CD4-positive, alpha-beta T cell treated with Interleukin-12 subunit alpha and Interleukin-12 subunit beta, for 1 hour (primary cell): ENCODE data around the gene NRXN3.
A peak's percentile ranks its signal among the peaks of the same experiment; 100 is the strongest.

Experiments
- DNase-seq: peaks from one replicate; pipeline ENCODE4 v3.0.0-alpha.2; 2020

NRXN3 gene

DNA sequence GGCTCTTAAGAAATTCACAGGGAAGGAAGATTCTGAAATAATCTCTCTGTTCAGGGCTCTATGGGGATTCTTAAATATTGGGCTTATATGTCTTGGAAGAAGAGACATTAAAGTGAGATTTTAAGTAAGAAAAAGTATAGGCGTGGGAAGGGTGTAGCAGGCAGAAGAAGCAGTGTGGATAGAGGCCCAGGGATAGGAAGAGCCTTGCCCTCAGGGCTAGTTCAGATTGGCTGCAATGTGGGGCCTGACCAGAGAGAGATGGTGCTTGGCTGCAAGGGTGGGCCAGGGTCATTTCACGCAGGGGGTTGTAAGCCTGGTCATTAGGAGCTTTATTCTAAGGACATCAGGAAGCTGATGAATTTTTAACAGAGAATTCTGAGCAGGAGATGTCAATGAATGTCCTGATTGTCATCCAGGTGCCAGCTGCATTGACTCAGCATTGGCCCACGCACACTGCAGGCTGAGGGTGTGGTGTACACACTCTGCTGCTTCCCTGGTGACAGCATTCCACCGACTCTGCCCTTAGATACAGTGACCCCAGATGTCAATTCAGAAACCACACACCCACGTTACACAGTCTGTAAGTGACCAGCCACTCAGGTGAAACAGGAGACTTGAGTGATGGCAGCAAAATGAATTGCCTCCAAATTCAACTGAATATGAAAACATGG is 582.5 kb downstream of the NRXN3 start:
- no peak for DNase-seq

DNA sequence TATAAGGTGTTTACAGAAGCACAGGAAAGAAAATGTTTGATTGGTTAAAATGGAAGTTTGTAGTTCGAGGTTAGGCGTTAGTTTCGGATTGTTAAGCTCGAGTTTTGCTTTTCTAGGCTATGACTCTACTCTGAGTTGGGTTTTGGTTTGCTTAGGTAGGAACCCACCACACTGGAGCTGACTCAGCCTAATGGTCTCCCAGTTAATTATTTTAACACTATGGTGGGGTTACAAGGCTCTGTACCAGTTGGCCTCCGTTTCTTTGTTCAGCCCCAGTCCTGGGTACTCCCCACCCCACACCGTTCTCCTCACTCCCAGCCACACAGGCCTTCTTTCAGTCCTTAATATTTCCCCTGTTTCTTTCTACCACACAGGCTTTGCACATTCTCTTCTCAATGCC is 583.9 kb downstream of the NRXN3 start:
- DNase-seq: no peak

DNA sequence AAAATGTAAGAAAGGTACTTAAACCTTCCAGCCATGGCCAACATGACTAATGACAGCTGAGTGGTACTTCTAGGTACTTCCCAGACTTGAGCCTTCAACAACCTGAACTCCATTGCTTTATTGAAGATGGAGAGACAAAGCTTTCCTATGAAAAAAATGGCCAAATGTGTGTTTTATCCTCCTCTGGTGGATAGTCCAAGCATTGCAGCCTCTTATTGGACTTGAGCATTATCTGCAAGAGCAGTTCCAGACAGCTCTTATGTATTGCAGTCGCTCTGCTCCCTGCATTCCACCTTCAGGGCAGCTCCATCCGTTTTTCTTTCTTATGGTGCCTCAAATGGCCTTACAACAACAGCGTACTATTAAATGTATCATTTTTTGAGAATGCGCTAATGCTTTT is 588.2 kb downstream of the NRXN3 start:
- DNase-seq: no peak

DNA sequence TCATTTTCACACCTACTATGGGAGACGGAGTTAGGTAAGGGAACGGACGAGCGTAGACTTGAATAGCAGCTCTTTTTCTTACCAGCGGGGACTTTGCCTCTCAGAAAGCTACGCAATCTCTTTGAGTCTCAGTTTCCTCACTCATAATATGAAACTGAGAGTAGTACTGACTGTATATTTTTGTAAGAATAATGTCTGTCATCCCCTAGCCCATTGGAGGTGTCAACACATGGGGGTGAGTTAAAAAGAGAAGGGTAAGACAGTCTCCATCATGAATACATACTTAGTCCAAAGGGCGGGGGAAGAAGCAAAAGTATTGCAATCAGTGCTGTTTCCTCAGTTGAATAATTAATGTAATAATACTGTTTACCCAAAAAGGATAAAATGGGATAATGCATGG is 592.2 kb downstream of the NRXN3 start:
- DNase-seq: no peak

DNA sequence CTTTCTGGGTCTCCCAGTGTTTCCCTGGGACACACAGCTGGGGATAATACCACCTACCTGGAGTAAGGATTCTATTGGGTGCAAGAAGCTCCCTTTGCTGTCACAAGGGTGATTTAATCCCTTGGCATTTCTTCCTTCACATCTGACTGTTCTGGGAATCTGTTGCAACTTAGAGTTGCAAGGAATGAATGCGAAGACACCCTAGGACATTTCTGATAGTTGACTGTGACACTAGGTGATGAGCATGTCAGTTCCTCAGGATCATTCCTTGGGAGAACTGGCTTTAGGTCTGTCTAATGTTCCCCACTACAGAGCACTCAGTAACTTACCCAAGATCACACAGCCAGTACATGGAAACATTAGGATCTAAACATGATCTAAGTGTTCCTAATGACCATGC is 593.6 kb downstream of the NRXN3 start:
- DNase-seq: no peak

DNA sequence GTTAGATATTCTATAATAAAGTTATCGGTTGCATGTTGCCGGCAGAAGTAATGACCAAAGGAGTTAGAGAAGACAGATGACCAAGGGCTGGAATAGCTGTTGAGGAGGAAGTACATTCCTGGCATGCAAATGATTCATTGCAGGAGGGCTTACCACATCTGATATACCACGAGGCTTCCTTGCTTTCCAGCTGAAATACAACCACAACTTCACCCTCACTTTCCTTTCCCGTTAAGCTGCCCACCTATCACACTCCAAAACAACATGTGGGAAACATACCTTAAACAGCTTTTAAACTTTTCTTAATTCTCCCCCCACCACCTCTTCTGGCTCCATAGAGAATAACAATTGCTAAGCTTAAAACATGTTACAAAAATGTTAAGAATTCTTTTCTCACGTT is 594.1 kb downstream of the NRXN3 start:
- no peak for DNase-seq

DNA sequence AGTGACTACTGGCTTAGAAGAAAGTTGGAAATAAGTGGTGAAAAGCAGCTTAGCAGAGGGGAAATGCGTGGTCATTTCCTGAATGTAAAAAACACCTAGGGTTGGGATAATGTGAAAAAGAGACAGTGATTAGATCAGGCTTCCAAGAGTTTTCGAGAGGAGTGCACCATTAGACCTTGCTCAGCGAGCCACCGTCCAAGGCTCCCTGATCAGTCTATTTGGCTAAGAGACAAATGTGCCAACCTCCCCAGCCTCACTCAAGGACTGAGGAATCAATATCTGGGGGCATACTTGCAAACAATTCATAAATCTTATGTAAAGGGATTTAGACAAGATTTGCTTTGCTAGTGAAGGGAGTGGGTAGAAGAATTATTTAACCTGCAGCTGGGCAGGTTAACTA is 594.5 kb downstream of the NRXN3 start:
- DNase-seq: no peak

DNA sequence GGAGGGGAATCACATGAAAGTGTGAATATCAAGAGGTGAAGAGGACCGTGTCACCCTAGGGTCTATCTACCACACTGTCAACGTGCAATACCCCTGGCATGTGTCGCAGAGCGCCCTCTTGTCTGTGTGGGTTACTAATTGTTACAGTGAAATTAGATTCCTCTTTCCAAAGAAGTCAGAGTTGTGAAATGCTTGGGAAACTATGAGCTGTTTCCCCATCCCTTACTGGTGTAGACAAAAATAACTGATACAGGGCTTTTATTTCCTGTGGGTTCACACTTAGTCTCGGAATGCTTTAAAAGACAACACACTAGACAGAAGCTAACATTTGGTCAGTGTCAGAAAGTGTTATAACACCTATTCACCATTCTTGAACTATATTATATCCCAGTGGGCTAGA is 597.3 kb downstream of the NRXN3 start:
- DNase-seq: no peak

DNA sequence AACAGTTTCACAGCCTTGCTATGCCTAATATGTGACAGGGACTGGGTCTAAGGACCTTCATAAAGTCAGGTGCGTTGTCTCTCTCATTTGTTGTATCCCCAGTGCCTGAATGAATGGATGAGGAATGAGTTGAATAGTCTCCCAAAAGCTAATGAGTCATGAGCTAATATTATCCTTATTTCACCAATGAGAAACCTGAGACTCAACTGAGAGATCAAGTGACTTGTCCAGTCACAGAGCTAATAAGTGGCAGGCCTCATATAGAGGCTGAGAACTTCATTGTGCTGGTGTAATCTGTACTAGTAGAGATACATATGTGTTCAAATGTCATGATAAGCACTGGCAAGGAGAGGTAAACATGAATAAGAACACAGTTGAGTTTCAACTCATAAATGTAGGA is 612.4 kb downstream of the NRXN3 start:
- DNase-seq: no peak

DNA sequence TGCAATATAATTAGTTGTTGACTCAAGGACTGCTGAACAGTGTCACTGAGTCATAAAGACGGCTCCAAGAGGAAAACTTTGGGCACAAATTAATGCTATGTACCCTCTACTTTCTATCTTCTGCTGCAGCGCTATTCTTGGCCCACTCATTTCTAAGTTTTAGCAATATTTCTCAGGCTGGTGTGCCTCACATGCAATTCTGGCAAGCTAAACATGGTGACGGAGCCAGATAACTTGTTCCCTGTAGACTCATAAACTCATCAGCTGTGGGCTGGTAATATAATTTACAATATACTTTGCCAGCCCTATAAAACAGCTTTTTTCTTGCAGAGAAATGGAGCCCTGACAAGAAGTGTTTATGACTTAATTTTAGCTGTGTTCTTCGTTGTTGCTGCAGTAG is 615.1 kb downstream of the NRXN3 start:
- no peak for DNase-seq

DNA sequence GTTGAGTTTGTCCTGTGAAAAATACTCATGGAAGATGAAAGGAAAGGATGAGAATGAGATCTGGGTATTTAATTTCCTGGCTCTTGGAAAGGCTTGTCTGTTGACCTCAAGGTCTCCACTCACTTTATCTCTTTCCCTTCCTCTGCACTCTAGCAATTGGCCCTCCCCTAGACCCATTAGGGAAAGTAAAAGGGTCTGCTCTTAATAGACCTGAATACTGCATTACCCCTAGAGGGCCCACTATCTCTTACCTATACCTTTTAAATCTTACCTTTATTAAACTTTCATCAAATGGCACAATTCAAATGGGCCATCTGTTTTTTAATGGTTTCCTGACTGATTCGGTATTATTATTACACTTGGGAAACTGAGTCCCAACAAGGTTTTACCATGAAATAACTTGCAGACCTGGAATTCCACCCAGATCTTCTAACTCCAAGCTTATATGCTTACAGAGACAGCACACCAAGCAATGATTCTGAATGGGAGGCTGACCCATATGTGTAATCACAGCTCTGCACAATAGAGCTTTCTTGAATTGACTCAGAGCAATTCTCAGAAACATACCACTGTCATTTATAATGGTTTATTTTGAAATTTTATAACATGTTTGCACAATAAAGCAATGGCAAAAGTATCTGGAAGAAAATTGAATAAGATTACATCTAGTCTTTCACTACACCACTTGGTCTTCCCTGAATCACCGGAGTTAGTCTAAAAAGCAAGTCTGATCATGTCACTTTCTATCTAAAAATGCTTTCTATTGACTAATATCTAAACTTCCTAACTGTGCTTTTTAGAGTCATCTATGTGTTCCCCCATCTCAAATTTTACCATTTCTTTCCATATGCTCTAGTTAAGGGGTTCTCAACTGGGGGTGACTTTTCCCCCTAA is 618.5 kb downstream of the NRXN3 start:
- no peak for DNase-seq

DNA sequence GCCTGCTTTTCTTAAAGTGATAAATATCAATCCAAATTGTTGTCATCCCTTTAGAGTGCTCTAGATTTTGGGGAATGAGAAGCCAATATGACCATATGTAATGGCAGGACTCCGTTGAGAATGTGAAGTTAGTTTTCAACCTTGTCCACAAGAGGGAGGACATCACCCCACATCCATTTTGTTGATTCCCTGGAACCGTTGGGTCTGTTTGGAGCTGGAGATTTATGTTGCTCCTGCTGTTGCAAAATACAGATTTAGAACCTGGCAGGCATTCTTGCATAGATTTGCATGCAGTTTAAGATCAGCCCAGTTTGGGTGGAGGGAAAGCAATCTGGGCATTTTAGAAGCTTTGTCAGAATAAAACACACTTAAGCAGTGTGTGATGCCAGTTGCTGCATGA is 620.1 kb downstream of the NRXN3 start:
- no peak for DNase-seq

DNA sequence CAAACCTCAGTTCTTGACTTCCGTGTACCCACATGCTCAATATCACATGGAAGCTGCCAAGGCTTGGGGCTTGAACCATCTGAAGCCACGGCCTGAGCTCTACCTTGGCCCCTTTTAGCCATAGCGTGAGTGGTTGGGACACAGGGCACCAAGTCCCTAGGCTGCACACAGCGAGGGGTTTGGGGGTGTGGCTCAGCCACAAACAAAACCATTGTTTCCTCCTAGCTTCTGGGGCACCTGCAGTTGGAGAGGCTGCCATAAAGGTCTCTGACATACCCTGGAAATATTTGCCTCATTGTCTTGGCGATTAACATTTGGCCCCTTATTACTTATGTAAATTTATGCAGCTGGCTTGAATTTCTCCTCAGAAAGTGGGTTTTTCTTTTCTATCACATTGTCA is 628.6 kb downstream of the NRXN3 start:
- DNase-seq: no peak

DNA sequence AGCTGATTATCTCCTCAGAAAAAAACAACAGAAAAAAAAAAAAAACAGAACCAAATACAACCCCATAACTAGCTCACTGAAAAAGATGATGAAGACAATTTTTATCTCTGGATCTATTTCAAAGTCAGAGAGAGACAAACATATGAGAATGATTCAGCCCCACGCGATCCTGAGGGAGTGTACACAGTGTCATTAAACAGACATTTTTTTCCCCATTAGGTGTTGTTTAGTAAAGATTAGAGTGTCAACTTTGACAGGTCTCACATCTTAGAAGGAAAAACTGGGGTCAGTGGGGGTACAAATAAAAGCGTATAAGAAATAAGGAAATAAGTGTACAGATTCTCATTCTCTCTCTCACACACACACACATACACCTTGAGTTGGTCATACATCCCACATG is 635.4 kb downstream of the NRXN3 start:
- DNase-seq: no peak

DNA sequence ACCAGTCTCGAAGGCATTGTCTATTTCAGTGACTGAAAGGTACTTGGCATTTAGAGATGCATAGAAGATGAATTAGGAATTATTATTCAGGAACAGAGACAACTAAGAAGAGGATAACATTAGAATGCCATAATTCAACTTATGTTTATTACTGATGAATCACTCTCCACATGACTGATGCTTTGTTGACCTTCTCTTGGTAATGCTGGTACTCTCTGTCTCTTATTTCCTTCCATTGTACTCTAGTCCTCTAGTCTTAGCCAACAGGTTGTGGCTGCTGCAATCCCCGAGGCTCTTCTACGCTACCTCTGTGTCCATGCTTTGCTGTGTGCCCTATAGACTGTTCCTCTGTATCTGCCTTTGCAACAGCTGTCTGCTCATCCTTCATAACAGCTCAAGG is 652.9 kb downstream of the NRXN3 start:
- no peak for DNase-seq

DNA sequence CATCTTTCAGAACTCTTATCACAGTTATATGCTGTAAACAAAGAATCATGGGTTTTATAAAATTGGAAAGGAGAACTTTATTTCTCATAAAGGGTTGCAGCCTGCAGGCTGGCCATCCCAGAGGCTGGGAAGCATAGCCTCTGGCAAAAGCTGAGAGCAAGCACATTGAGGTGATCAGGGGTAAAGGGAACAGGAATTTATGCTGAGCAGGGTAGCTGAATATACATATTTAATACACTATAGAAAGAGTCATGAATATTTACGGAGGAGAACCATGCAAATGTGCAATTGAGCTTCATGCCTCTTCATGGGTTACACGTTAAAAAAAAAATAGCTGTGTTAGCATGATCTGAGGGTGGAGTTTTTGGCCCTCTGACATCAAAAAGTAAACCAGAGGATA is 653.3 kb downstream of the NRXN3 start:
- no peak for DNase-seq

DNA sequence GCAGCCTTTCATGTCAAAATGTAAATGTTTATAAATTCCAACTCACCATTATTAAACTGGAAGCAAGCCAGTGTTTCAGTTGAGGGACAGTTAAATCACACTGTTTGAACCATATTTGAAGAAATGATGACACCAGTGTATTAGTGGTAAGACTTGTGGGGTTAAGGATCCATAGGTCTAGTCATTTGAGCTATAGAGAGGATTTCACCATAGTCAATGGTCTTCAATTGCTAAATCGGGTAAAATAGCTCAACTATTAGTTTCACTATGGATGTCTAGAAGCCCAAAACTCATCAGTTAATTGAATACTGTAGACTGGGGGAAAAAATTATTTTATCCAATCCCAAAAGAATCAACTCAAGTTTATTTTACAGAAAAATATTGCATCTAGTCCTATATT is 659.1 kb downstream of the NRXN3 start:
- no peak for DNase-seq

DNA sequence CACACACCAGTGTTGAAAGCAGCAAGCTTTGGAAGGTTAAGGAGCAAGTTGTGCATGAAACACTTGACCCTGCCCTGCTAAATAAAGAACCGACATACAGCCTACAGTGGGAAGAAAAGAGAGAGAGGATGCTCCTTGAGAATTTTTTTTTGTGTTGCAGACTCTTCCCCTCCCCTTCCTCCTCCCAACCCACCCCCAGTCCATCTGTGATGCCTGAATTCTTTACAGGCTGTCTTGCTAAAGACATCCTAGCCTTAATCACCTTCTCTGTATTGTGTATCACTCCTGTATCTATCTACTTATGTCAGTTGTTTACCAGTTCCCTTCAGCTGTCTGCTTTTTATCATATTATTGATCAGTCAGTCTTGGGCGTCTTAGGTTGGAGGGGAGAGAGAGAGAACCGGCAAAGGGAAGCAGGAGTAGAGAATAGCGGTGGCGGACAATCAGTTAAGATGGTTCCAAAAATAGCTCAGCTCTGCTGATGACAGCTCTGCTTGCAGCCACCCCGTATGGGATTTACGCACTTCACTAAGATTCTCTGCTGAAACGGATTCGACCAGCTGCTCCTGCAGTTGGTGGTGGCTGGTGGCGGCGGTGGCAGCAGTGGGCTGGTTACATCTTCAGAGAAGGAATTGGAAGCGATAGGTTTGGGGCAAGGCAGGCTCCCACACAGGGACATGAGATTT is 664.7 kb downstream of the NRXN3 start:
- DNase-seq: no peak

DNA sequence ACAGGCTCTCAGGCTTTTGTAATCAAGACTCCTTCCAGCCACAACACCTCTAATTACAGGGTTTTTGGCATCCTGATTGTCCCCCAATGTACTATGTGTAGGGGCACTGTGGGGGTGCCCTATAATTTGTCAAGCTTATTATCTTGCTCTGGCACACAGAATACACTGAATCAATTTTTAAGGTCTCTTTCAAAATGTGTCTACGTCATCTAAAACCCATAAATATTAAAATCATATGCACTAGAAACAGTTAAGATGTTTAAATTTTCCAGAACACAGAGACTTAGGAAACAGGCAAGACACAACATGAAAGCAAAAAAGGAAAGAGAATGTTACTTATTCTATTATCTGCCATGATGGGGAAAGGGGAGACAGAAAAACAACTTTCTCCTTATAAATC is 665.7 kb downstream of the NRXN3 start:
- DNase-seq: no peak

DNA sequence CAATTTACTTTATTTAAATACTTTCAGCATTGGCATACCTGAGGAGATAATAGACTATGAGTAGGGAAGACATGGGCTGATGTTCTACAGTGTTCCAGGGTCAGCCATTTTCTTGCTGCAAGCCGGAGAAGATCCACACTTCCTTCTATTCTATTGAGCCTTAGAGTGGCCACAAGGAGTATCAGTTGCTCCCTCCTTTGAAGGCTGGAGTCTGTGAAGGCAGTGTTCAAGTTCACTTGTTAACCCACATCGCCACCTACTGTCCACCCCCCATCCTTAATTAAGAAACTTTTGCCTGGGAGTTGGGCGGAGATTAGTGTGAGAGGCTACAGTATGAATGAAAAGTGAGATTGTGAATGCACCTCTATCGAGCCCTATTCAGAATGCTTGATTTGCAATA is 666.6 kb downstream of the NRXN3 start:
- no peak for DNase-seq

DNA sequence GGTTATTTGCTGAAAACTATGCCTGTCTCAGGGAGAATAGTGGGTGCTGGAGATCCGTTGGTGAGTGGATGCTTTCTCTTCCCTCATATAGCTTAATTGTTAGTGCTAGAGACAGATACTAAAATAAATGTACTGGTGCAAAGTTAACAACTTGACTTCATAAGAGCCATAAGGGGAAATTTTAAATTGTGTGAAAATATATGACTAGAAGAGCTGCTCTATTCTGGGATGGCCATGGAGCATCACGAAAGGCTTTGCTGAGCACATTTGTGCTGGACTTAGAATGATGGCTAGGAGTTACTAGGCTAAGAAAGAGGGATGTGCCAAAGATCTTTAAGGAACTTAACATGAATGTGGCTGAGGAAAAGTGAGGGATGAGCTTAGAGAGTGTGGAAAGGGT is 668.8 kb downstream of the NRXN3 start:
- no peak for DNase-seq

DNA sequence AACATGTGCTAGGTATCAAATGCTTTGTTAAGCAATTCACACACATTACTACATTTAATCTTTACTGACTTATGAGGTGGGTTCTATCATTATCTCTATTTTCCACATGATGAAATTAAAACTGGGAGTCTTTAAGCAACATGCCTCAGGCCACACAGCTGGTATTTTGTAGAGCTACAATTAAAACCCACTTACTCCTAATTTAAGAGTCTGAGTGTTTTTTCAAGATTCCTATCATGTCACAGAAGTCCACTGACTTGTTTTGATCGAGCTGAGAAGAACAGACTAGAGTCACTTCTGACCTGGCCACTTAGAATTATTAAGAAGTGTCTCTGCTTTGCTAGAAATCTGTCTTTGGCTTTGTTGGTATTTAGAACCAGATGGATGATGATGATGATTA is 670.7 kb downstream of the NRXN3 start:
- no peak for DNase-seq

DNA sequence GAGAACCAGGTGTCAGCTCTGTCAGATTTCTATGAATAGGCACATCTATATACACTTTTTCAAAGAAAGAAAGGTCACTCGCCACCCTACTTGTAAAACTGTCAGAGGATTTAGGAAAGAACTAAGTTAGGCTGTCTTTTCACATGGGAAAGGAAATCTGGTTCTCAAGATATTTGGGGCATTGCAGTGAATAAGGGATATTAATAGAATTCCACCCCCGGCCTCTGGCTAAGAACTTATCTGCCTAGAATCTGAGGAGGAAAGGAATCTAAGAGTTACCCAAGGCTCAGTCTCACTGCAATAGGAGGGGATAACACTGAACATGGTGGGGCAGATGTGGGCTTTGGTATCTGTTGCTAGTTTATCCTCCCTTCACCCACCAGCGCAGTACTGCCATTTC is 677.6 kb downstream of the NRXN3 start:
- no peak for DNase-seq

DNA sequence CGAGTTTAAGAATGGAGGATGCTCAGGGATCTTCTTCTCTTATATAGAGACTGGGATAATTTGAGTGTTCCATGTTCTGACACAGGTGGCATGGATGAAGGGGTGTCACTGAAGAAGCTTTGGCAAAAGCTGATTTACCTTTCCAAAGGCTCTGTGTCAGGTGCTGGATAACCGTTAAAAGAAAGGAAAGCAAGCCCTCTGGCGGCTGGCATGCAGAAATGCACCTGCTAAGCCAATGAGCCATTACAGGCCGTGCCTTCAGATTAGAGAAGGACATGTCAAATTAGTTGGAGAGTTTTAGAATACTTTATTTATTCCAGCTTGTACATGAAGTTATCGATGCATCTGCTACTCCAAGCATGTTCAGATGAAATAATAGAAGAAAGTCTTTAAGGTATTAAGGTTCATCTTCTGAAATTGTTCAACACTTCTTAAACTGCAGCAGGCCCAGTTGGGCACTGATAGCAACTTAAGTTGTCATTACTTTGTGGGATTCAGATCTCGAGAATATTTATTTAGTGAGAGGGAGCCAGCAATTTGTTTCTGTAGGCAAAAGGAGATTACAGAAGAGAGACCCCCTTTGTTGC is 678.2 kb downstream of the NRXN3 start:
- peak; percentile 10 for DNase-seq
